Islet precursor cell (in vitro differentiated cells): ENCODE data around the gene USP37.

Source experiments
- DNase-seq: peaks from one replicate; pipeline ENCODE4 v3.0.0-alpha.2; 2018

USP37 gene

DNA sequence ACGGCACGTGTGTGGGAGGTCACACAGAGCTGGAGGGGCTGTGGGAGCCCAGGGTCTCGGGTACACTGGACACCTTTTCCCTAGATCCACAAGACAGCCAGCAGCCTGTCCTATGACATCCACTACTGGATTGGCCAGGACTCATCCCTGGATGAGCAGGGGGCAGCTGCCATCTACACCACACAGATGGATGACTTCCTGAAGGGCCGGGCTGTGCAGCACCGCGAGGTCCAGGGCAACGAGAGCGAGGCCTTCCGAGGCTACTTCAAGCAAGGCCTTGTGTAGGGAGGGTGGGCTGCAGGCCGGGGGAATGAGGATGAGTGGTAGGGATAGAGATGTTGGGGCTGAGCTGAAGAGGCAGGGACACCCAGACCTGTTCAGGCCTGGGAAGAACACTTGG is 142.6 kb downstream of the USP37 start:
- no peak for DNase-seq

DNA sequence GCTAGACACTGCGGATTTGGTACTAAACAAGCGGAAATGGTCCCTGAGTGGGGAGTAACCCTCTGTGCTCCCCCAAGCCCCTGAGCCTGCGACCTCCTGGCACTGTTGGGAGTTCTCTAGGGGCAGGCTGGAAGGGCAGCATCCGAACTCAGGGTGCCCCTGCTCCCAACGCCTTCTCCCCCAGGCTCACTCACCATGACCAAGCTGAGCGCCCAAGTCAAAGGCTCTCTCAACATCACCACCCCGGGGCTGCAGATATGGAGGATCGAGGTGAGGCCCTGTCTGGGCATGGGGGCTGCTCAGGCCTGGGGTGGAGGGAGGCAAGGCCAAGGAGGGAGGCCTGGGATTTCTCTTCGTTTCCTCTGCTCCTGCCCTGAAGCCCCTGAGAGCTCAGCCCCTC is 144.6 kb downstream of the USP37 start:
- DNase-seq: no peak

DNA sequence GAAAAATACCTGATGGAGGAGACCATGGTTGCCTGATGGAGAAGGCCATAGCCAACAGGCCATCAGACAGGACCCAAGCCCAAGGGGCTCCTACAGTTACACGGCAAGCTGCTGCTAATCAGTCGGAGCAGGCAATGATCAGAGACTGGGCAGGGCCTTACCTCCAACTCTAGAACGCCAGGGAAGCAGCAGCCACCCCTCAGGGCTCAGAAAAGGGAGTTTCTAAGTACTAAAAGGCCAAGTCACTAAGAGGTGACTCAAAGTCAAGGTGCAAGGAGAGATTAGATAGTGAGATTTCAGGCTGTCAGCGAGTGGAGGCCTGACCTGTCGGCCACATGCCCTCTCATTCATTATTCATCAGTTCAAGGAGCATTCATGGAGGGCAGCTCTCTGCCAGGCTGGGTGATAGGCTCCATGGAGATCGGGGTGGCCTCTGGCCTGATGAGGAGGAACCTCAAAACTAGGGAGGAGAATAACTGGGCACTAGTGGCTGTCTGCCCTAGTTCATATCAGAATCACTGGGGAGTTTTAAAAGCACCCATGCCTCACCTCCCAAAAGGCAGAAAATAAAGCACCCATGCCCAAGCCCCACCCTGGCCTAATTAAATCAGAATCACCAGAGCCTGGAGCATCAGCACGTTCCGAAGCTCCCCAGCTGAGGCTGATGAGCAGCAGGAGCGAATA is 145.6 kb downstream of the USP37 start:
- DNase-seq: no peak

DNA sequence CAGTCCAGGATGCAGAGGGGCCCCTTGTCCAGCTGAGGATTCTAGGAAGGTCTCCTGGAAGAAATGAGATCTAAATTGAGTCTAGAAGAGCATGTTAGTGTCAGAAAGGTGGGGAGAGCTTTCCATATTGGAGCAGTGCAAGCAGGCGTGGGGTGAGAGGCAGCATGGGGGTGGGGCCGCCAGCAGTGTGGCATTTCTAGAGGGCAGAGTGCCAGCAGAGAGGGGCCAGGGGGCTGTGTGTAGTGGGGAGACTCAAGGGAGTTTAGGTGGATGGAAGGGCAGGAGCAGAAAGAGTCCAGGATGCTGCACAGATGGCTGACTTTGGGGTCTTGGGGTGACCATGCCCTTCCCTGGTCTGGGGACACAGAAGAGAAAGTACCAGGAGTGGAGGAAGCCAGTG is 147.1 kb downstream of the USP37 start:
- no peak for DNase-seq

DNA sequence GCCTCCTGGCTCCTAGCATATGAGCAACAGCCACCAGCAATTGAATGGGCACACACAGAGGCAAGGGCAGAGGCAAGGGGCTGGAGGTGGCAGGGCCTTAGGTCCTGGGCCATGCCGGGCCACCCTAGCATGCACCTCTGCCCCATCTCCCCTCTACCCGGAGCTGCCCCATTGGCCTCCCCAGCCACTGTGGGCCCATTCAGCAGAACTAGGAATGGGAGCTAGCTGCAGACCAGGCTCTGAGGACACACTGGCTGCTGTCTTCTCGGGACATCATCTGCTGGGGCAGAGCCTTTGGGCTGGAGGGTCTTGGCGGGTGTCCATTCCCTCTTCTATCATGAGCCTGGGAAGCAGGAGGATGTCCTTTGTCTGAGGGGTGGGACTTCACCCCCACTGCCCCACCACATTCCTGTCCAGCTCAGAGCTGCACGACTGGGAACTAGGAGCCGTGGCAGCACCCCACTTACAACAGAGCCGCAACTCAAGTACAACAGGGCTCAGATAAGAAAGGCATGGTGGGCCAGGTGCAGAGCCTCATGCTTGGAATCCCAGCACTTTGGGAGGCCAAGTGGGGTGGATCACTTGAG is 148.4 kb downstream of the USP37 start:
- no peak for DNase-seq

DNA sequence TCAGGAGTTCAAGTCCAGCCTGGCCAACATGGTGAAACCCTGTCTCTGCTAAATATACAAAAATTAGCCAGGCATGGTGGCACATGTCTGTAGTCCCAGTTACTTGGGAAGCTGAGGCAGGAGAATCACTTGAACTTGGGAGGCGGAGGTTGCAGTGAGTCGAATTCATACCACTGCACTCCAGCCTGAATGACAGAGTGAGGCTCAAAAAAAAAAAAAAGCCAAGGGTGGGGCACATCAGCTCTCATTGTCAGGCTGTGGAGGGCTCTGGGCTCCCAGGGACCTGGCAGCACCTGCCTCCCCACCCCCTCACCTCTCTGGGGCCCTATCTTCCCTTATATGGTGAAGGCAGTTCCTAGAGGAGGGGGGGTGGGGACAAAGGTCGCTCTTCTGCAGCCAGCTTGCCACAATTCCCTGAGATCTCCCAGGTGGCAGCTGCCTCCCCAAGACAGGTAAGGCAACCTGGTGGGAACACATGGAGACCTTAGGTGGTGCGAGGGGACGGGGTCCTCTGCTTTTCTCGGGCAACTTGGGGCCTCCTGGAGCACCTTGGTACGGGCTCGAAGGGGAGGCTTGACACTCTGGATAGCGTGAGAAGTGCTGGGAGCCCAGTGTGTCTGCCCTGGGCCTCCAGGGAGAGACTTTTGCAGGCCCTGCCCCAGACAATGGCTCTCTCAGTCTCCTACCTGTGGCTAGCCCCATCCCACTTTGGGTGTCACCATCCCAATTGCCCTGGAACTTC is 149.3 kb downstream of the USP37 start, which contains the start of gene VIL1:
Gene VIL1 (plus strand): TSS at position 407 of the 742 bp plus-strand sequence. CDS start 4,656 bp downstream, outside the sequence.
- no peak for DNase-seq

DNA sequence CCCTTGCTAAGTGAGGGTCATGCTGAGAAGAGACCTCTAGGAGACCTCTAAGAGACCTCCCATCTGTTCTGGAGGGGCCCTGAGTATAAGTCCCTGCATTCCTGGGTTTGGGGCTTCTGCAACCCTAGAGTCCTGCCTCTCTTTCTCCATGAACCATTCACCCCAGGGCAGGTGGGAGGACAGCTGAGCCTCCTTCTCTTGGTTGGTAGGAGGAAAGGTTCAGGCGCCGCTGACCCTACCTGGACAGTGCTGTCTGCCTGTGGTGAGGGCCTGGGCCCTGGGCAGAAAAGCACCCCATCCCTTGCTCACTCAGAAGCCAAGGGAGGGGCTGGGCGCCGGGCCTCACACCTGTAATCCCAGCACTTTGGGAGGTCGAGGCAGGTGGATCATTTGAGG is 149.8 kb downstream of the USP37 start:
- no peak for DNase-seq

DNA sequence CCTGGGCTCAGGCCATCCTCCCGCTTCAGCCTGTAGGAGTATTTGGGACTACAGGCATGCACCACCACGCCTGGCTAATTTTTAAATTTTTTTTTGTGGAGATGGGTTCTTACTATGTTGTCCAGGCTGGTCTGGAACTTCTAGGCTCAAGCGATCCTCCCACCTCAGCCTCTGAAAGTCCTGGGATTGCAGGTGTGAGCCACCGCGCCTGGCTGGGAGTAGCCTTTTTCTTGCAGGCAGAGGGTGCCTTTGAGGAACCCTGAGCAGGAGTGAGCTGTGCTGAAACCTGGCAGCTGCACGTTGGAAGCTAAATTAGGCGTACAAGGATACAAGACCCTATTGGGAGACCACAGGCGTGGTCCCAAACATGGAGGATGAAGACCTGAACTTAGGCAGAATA is 160.4 kb downstream of the USP37 start:
- no peak for DNase-seq

DNA sequence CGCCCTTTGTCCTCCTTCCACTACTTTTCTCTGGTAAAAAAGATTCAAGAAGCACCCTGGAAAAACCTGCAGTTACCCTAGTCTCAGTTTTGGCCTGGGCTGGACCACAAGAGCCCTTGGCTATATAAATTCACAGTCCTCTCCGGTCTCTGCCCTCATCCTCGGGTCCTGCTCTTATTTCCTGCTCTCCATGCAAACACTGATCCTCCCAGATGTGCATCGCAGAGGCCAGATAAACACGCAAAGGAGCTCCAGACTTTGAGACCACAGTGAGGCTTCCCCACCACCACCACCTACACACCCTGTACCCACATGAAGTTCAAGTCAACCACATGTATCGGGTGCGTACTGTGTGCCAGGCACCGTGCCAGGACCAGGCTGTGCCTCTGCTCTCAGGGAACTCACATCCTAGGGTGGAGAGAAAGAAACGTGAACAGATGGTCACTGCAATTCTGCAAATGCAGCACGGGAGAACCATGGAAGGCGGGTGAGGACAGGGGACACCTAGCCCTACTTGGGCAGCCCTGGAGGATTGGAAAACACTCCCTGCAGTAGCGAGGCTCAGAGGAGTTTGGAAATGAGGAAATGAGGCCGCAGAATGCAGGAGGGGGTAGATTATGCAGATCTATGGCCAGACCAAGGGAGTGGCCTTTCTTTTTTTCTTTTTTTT is 161.1 kb downstream of the USP37 start:
- DNase-seq: no peak

DNA sequence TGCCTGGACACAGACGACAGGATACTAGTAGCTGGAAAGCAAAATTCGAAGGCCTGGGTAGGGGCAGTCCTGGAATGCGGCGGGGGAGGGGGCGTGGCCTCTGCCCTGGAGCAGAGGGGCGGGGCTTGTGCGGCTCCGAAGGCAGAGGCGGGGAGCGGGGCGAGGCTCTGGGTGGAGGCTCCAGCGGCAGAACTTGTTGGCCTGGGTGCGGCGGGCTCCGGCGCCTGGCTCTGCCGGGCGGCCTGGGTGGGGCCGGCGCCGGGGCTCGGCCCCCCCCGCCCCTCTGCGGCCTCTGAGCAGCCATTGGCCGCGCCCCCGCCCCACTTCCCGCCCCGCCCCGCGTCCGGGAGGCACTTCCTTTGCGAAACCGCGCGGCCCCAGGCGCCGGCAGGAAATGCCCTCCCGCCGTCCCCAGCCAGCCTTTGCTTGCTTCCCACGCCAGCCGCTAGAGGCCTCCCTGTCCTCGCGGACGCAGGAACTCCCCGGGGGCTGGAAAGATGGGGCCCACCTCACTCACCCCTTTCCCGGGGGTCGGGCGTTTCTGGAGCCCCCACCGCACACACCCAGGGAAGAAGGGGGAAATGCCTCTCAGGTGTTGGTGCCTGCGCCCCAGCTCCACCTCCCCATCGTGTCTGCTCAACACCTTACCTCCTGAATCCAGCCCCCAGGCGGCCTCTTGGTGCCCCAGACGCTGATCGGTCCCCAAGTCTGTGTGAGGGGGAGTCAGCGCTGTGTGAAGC is 161.8 kb downstream of the USP37 start:
- DNase-seq: peak; percentile 99

DNA sequence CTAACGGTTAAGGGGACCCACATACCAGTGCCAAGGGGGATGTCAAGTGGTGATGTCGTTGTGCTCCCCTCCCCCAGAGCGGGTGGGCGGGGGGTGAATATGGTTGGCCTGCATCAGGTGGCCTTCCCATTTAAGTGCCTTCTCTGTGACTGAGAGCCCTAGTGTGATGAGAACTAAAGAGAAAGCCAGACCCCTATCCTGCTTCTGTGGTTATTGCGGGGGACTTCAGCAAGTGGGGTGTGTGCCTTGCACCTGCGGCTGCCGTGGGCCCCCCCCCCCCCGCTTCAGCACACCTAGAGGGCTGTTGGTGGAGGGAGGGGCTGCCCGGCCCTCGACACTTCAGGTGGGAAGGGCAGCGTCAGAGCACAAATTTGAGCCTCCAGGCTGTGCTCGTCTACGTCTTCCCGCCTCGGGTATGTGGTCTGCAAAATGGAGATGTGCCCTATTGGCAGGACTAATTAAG is 162.4 kb downstream of the USP37 start:
- DNase-seq: no peak

DNA sequence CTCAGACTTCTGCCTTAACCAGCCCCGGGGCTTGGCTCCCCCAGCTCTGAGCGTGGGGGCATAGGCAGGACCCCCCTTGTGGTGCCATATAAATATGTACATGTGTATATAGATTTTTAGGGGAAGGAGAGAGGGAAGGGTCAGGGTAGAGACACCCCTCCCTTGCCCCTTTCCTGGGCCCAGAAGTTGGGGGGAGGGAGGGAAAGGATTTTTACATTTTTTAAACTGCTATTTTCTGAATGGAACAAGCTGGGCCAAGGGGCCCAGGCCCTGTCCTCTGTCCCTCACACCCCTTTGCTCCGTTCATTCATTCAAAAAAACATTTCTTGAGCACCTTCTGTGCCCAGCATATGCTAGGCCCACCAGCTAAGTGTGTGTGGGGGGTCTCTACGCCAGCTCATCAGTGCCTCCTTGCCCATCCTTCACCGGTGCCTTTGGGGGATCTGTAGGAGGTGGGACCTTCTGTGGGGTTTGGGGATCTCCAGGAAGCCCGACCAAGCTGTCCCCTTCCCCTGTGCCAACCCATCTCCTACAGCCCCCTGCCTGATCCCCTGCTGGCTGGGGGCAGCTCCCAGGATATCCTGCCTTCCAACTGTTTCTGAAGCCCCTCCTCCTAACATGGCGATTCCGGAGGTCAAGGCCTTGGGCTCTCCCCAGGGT is 162.9 kb downstream of the USP37 start:
- no peak for DNase-seq

DNA sequence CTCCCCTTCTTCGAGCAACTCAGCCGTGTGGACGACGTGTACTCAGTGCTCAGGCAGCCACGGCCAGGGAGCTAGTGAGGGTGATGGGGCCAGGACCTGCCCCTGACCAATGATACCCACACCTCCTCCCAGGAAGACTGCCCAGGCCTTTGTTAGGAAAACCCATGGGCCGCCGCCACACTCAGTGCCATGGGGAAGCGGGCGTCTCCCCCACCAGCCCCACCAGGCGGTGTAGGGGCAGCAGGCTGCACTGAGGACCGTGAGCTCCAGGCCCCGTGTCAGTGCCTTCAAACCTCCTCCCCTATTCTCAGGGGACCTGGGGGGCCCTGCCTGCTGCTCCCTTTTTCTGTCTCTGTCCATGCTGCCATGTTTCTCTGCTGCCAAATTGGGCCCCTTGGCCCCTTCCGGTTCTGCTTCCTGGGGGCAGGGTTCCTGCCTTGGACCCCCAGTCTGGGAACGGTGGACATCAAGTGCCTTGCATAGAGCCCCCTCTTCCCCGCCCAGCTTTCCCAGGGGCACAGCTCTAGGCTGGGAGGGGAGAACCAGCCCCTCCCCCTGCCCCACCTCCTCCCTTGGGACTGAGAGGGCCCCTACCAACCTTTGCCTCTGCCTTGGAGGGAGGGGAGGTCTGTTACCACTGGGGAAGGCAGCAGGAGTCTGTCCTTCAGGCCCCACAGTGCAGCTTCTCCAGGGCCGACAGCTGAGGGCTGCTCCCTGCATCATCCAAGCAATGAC is 163.6 kb downstream of the USP37 start:
- DNase-seq: peak; percentile 54

DNA sequence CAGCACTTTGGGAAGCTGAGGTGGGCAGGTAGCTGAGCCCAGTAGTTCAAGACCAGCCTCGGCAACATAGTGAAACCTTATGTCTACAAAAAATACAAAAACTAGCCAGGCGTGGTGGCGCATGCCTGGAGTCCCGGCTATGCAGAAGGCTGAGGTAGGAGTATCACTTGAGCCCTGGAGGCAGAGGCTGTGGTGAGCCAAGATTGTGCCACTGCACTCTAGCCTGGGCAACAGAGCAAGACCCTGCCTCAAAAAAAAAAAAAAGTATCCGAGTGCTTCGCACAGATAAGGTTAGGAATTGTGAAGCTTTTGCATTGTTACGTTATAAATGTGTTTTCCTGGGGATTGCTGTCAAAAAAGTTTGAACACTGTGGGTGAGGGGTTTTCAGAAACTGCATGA is 164.3 kb downstream of the USP37 start:
- no peak for DNase-seq

DNA sequence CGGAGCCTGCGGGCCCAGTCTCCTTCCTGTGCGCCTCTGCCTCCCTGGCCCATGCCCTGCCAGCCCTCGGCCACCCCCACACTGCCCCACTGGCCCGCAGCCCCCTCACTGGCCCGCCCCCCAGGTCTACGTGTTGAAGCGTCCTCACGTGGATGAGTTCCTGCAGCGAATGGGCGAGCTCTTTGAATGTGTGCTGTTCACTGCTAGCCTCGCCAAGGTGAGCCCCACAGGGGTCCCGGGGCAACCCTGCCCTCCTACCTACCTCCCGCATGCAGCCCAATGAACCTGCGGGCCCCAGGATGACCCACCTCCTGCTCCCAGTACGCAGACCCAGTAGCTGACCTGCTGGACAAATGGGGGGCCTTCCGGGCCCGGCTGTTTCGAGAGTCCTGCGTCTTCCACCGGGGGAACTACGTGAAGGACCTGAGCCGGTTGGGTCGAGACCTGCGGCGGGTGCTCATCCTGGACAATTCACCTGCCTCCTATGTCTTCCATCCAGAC is 165.2 kb downstream of the USP37 start:
- DNase-seq: no peak

DNA sequence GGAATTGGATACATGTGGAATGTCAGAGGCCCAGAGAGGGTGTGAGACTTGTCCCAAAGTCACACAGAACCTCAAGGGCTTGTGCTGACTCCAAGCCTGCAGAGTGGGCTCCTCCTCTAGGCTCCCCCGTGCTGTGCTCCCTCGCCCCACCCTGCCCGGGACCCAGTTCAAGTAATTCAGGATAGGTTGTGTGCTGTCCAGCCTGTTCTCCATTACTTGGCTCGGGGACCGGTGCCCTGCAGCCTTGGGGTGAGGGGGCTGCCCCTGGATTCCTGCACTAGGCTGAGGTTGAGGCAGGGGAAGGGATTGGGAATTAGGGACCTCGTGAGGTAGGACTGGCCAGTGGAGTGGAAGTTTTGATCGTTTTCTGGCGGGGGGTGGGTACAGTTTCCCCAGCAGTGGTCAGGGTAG is 165.7 kb downstream of the USP37 start:
- DNase-seq: no peak

DNA sequence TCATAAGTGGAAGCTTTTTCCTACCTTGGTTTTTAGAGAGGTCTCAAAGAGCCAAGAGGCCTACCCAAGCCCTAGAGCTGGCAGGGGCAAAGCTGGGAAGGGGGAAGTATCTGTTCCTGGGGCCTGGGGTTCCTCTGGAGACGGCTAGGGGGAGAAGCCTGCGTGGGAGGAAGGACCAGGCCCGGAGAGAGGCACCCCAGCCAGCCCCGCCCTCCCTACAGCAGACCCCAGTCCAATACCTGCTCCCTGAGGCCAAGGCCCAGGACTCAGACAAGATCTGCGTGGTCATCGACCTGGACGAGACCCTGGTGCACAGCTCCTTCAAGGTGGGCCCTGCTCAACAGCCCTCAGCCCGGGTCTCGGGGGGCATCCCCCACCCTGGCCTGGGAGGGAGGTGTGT is 166.3 kb downstream of the USP37 start:
- DNase-seq: peak; percentile 53

DNA sequence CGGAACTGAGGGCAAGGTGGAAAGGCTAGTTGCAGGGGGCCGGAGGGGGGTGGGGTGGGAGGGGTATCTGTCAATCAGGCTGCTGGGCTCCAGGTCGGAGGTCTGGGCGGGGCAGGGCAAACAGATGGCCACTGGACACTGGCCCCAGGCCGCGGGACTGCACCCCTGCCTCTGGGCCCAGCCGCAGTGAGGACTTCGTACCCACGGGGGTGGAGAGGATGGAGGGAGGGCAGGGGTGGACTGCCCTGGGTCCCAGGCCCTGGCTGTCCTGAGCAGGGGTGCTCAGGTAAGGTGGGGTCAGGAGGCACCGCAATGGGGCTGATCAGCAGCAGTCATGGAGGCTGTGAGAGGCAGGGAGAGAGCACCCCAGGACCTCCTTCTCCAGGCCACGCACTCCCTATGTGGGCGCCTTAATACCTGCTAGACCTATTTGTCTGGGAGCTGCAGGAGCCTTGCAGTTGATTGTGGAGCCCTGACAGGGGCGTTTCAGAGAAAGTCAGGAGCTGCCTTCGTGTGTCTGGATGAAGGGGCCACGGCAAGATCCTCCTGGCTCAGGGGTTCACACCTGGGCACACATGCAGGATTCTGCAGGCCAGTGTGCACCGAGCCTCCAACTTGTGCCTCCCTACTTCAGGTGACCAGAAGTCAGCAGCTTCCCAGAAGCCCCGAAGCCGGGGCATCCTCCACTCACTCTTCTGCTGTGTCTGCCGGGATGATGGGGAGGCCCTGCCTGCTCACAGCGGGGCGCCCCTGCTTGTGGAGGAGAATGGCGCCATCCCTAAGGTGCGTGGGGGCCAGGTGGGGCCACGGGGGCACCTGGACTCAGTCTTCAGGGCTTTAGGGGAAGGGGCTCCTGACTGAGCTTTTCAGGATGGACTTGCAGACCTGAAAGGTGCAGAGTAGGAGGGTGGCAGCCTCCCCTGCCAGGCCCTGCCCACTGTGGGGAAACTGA is 166.9 kb downstream of the USP37 start:
- DNase-seq: peak; percentile 67
